PC-9 (cell line): Measurements from ENCODE around the gene MUC5AC. TPM values are rescaled to one million over a fixed set of nuclear protein-coding genes. Genes with fewer than 3 reads are reported as not detected.
"Not testable (repeated sequence)": the region's sequence is repeated elsewhere in the genome, so short reads cannot be mapped to it uniquely, and the experiment has no call there.

ENCODE experiments used
- BruUV-seq: library from RNA; stranded (reverse); fragments of 400-500 nt; replicated peaks from 2 replicates; lab custom pipeline; 2021; lab: Mats Ljungman, UMichigan
- CTCF ChIA-PET: fragments of 300-600 bp; sonication (Branson Sonifier 250); formaldehyde crosslinking; loops from one replicate; lab custom pipeline; 2022; ENCODE audit warnings: antibody characterized with exemption; lab: Charles Lee
- POLR2A ChIA-PET: fragments of 300-600 bp; sonication (Branson Sonifier 250); formaldehyde crosslinking; loops from one replicate; lab custom pipeline; 2022; ENCODE audit warnings: antibody characterized with exemption; ENCODE audit not compliant: unreplicated experiment; lab: Charles Lee
- DNase-seq, 2 experiments: peaks; one replicate each; pipeline versions ENCODE4 v3.0.0 to v3.0.0-alpha.2; 2015 to 2022; ENCODE audit warnings: mixed read lengths in 1 of 2
- H2AFZ ChIP-seq: fragments of 200-600 bp; sonication (generic); 2 replicates; pipeline ENCODE4 v1.8.1; 2017; ENCODE audit warnings: antibody characterized with exemption
- H3F3A ChIP-seq: fragments of 200-600 bp; sonication (generic); 2 replicates; pipeline ENCODE4 v1.8.1; 2017; ENCODE audit warnings: antibody characterized with exemption, mild to moderate bottlenecking, low read depth; ENCODE audit not compliant: insufficient read depth
- H3K27ac ChIP-seq: fragments of 200-600 bp; sonication (generic); 2 replicates; pipeline ENCODE4 v1.6.1; 2016; ENCODE audit warnings: mixed run types
- H3K27me3 ChIP-seq: fragments of 200-600 bp; sonication (generic); 2 replicates; pipeline ENCODE4 v1.6.1; 2016; ENCODE audit warnings: low read depth, mixed run types; ENCODE audit not compliant: insufficient read depth
- H3K36me3 ChIP-seq: fragments of 200-600 bp; sonication (generic); 2 replicates; pipeline ENCODE4 v1.6.1; 2016; ENCODE audit warnings: low read depth, mixed run types
- H3K4me1 ChIP-seq: fragments of 200-600 bp; sonication (generic); replicated peaks from 2 replicates; pipeline ENCODE4 v1.6.1; 2016; ENCODE audit warnings: mixed run types; ENCODE audit not compliant: insufficient read depth
- H3K4me2 ChIP-seq: fragments of 200-600 bp; sonication (generic); 2 replicates; pipeline ENCODE4 v1.6.1; 2017; ENCODE audit warnings: mixed run types
- H3K4me3 ChIP-seq: fragments of 200-600 bp; sonication (generic); 2 replicates; pipeline ENCODE4 v1.6.1; 2016; ENCODE audit warnings: mixed run types
- H3K79me2 ChIP-seq: fragments of 200-600 bp; sonication (generic); 2 replicates; pipeline ENCODE4 v1.6.1; 2017; ENCODE audit warnings: low read depth, mixed run types
- H3K9me2 ChIP-seq: fragments of 200-600 bp; sonication (generic); 2 replicates; pipeline ENCODE4 v1.8.1; 2017; ENCODE audit warnings: mild to moderate bottlenecking; ENCODE audit not compliant: insufficient read depth
- H3K9me3 ChIP-seq: fragments of 200-600 bp; sonication (generic); 2 replicates; pipeline ENCODE4 v1.8.1; 2016; ENCODE audit warnings: low read depth; ENCODE audit not compliant: insufficient read depth
- H4K20me1 ChIP-seq: fragments of 200-600 bp; sonication (generic); 2 replicates; pipeline ENCODE4 v1.8.1; 2017; ENCODE audit not compliant: insufficient read depth
- EZH2 ChIP-seq: fragments of 200-600 bp; sonication (generic); IDR thresholded peaks from 2 replicates; pipeline ENCODE4 v1.8.0; 2017; ENCODE audit warnings: antibody characterized with exemption, low read depth
- intact Hi-C: fragments of 100-400 bp; cut with micrococcal nuclease; formaldehyde crosslinking; loops from one replicate; pipeline ENCODE4 v1.10.0; 2022; ENCODE audit not compliant: unreplicated experiment
- total RNA-seq: library from RNA; stranded (reverse); gene quantifications from 2 replicates; pipeline ENCODE4 v1.2.3, GENCODE V29; 2021
- TF ChIP-seq, protein P1 (sequence below): fragments of 200-600 bp; sonication (generic); conservative IDR thresholded peaks from 2 replicates; pipeline ENCODE4 v1.6.1; 2017; ENCODE audit warnings: mixed run types, antibody characterized with exemption, mild to moderate bottlenecking, moderate library complexity

The MUC5AC gene
- total RNA-seq, 1 experiment from 2014 or later = 0.09 TPM

- no peaks in the 10 kb centered on the region for H3K27me3 ChIP-seq
- no TSS peak for BruUV-seq
- H3F3A ChIP-seq = no peaks in the 10 kb centered on the region; the same call in 1 of the 2 replicates
- TF ChIP-seq EZH2 = no peak
- TF ChIP-seq, protein P1, sequence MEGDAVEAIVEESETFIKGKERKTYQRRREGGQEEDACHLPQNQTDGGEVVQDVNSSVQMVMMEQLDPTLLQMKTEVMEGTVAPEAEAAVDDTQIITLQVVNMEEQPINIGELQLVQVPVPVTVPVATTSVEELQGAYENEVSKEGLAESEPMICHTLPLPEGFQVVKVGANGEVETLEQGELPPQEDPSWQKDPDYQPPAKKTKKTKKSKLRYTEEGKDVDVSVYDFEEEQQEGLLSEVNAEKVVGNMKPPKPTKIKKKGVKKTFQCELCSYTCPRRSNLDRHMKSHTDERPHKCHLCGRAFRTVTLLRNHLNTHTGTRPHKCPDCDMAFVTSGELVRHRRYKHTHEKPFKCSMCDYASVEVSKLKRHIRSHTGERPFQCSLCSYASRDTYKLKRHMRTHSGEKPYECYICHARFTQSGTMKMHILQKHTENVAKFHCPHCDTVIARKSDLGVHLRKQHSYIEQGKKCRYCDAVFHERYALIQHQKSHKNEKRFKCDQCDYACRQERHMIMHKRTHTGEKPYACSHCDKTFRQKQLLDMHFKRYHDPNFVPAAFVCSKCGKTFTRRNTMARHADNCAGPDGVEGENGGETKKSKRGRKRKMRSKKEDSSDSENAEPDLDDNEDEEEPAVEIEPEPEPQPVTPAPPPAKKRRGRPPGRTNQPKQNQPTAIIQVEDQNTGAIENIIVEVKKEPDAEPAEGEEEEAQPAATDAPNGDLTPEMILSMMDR = no peak
- no peak overlapping the region for H3K4me2 ChIP-seq
- CTCF ChIA-PET = interaction anchor here (0.6 kb wide), 1 partner anchor 305 kb away, joined by 4 read pairs; no protein-coding TSS in a partner anchor
- POLR2A ChIA-PET = no interaction called here
- H3K9me2 ChIP-seq = no peaks in the 10 kb centered on the region
- no peaks in the 10 kb centered on the region for H3K9me3 ChIP-seq
- no peak overlapping the region for H3K4me3 ChIP-seq
- intact Hi-C loops = no loop called here
- H3K79me2 ChIP-seq = no peaks in the 10 kb centered on the region
- H2AFZ ChIP-seq = no peak overlapping the region
- no peaks in the 10 kb centered on the region for H4K20me1 ChIP-seq
- H3K27ac ChIP-seq = no peak overlapping the region
- no peak for DNase-seq
- no peaks in the 10 kb centered on the region for H3K36me3 ChIP-seq
- 0 out of 2 replicates have a peak, but pooled peaks cover 4% of the 10 kb centered on the region for H3K4me1 ChIP-seq
These were observed 83.0 kb downstream of the MUC5AC start for GRCh38 chr11:1240771-1241170.

DNA sequence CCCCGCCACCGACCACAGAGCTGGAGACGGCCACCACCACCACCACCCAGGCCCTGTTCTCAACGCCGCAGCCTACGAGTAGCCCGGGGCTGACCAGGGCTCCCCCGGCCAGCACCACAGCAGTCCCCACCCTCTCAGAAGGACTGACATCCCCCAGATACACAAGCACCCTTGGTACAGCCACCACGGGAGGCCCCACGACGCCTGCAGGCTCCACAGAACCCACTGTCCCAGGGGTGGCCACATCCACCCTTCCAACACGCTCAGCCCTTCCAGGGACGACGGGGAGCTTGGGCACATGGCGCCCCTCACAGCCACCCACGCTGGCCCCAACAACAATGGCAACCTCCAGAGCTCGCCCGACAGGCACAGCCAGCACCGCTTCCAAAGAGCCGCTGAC, 84.0 kb downstream of the MUC5AC start:
- no peaks in the 10 kb centered on the region for H3K36me3 ChIP-seq
- 0 out of 2 replicates have a peak, but pooled peaks cover 4% of the 10 kb centered on the region for H3K4me1 ChIP-seq
- ChIA-PET POLR2A (no interaction called here), CTCF (no interaction called here)
- no peak overlapping the region for H3K4me3 ChIP-seq
- no peaks in the 10 kb centered on the region; the same call in 1 of the 2 replicates for H3F3A ChIP-seq
- intact Hi-C loops = no loop called here
- no peaks in the 10 kb centered on the region for H3K79me2 ChIP-seq
- no peaks in the 10 kb centered on the region for H3K27me3 ChIP-seq
- H3K9me3 ChIP-seq = no peaks in the 10 kb centered on the region
- no peak for DNase-seq
- no peak overlapping the region for H3K27ac ChIP-seq
- no TSS peak for BruUV-seq
- H2AFZ ChIP-seq = no peak overlapping the region
- no peaks in the 10 kb centered on the region for H3K9me2 ChIP-seq
- TF ChIP-seq, protein P1 = no peak
- no peak for TF ChIP-seq EZH2
- H3K4me2 ChIP-seq = no peak overlapping the region
- H4K20me1 ChIP-seq = no peaks in the 10 kb centered on the region

DNA sequence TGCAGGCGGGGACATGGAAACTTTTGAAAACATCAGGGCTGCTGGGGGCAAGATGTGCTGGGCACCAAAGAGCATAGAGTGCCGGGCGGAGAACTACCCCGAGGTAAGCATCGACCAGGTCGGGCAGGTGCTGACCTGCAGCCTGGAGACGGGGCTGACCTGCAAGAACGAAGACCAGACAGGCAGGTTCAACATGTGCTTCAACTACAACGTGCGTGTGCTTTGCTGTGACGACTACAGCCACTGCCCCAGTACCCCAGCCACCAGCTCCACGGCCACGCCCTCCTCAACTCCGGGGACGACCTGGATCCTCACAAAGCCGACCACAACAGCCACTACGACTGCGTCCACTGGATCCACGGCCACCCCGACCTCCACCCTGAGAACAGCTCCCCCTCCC, 84.5 kb downstream of the MUC5AC start:
- no peak for DNase-seq
- H3K9me3 ChIP-seq = no peaks in the 10 kb centered on the region

GRCh38 chr11:1242751-1243150, 85.0 kb downstream of the MUC5AC start:
- H3K4me1 ChIP-seq, H3K79me2 ChIP-seq, H3K27me3 ChIP-seq, H3K27ac ChIP-seq, H3K4me3 ChIP-seq, DNase-seq, H4K20me1 ChIP-seq, H3K9me3 ChIP-seq, BruUV-seq, H3F3A ChIP-seq, H3K36me3 ChIP-seq, intact Hi-C loops, H2AFZ ChIP-seq, POLR2A ChIA-PET, CTCF ChIA-PET, H3K4me2 ChIP-seq, H3K9me2 ChIP-seq: not testable (repeated sequence)

More for the DNA sequence above, 84.5 kb downstream of the MUC5AC start:
- Histone ChIP-seq H2AFZ (no peak overlapping the region), H3K36me3 (no peaks in the 10 kb centered on the region), H3K4me3 (no peak overlapping the region), H3K79me2 (no peaks in the 10 kb centered on the region), H3K27me3 (no peaks in the 10 kb centered on the region), H3K27ac (no peak overlapping the region), H3K4me2 (no peak overlapping the region), H3K4me1 (0 out of 2 replicates have a peak, but pooled peaks cover 2% of the 10 kb centered on the region), H4K20me1 (no peaks in the 10 kb centered on the region), H3F3A (no peaks in the 10 kb centered on the region; the same call in 1 of the 2 replicates), H3K9me2 (no peaks in the 10 kb centered on the region)
- POLR2A ChIA-PET = no interaction called here
- CTCF ChIA-PET = no interaction called here
- intact Hi-C loops = no loop called here
- no TSS peak for BruUV-seq
- TF ChIP-seq, protein P1 = no peak
- no peak for TF ChIP-seq EZH2

DNA sequence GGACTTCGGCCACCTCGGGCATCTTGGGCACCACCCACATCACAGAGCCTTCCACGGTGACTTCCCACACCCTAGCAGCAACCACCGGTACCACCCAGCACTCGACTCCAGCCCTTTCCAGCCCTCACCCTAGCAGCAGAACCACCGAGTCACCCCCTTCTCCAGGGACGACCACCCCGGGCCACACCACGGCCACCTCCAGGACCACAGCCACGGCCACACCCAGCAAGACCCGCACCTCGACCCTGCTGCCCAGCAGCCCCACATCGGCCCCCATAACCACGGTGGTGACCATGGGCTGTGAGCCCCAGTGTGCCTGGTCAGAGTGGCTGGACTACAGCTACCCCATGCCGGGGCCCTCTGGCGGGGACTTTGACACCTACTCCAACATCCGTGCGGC, 85.8 kb downstream of the MUC5AC start:
- H3K27me3 ChIP-seq, CTCF ChIA-PET, H4K20me1 ChIP-seq, H3K9me3 ChIP-seq, H3F3A ChIP-seq, POLR2A ChIA-PET, intact Hi-C loops, H3K9me2 ChIP-seq, DNase-seq, H3K36me3 ChIP-seq, H3K27ac ChIP-seq, H3K4me1 ChIP-seq, H3K4me2 ChIP-seq, BruUV-seq, H3K79me2 ChIP-seq, H3K4me3 ChIP-seq, H2AFZ ChIP-seq: not testable (repeated sequence)
